PC-3 (cell line): ENCODE data around the gene PUS7L.

Experiments
- CTCF ChIP-seq: fragments of 300-600 bp; sonication (generic); conservative IDR thresholded peaks from 2 replicates; pipeline ENCODE4 v1.5.1; 2017; ENCODE audit warnings: antibody characterized with exemption, low read depth, mild to moderate bottlenecking, low read length
- EZH2 ChIP-seq: fragments of 300-600 bp; sonication (generic); IDR thresholded peaks from one replicate; pipeline ENCODE4 v1.6.1; 2017; ENCODE audit warnings: antibody characterized with exemption, mild to moderate bottlenecking, low read length; ENCODE audit not compliant: unreplicated experiment
- EZH2phosphoT487 ChIP-seq: fragments of 300-600 bp; sonication (generic); IDR thresholded peaks from 2 replicates; pipeline ENCODE4 v1.6.1; 2018; ENCODE audit warnings: mild to moderate bottlenecking, antibody characterized with exemption, low read length, borderline replicate concordance

- TF ChIP-seq CTCF (no peak), EZH2phosphoT487 (no peak), EZH2 (no peak)
Measured at GRCh38 chr12:43742106-43742505, 16.5 kb downstream of the PUS7L start.
